Measurements from ENCODE around the gene LRRK2. TPM values are rescaled to one million over a fixed set of nuclear protein-coding genes. Genes with fewer than 3 reads are reported as not detected.

Gene LRRK2
- total and polyA plus RNA-seq, 2 of the 8 experiments (the other 6 are each of a cell fraction or from before 2014, with no cell fraction given) = 0.06 to 0.13 TPM

GRCh38 chr12:40314927-40315326, 90.1 kb downstream of the LRRK2 start (continued):
- TF ChIP-seq JUND (IDR thresholded peaks at IDR 0.05; ENCODE audit: low read length) = no peak
- no peak for TF ChIP-seq CBX5 (IDR thresholded peaks at IDR 0.05; ENCODE audit: low read depth, low read length)
